K562 (cell line): ENCODE measurements around the gene VDR. TPM values are rescaled to one million over a fixed set of nuclear protein-coding genes. Genes with fewer than 3 reads are reported as not detected.

Experiments
- ARID3B ChIP-seq: fragments of 250-450 bp; sonication (Bioruptor Pico); IDR thresholded peaks from 2 replicates; pipeline ENCODE4 v1.4.0; 2020; ENCODE audit warnings: borderline replicate concordance
- CEBPZ ChIP-seq: fragments of 150-350 bp; IDR thresholded peaks from 2 replicates; pipeline ENCODE4 v1.6.1; 2014; ENCODE audit warnings: low read depth, mild to moderate bottlenecking, low read length, borderline replicate concordance
- E2F1 ChIP-seq: sonication (generic); formaldehyde crosslinking; IDR thresholded peaks from 2 replicates; pipeline ENCODE4 v1.8.1; 2023; ENCODE audit warnings: mild to moderate bottlenecking, missing genetic modification reagents, moderate library complexity
- FOXK2 ChIP-seq, 2 experiments: fragments of 450-650 bp; IDR thresholded peaks in 1 of 2; conservative IDR thresholded peaks in 1 of 2; 2 replicates each; pipeline ENCODE4 v1.6.1; 2016; ENCODE audit warnings: low read depth in 2 of 2, mild to moderate bottlenecking in 1 of 2
- GTF2A2 ChIP-seq: IDR thresholded peaks from 2 replicates; pipeline ENCODE4 v1.6.1; 2016; ENCODE audit warnings: mild to moderate bottlenecking, missing genetic modification characterization, missing compliant biosample characterization
- HDAC2 ChIP-seq: fragments of 450-650 bp; IDR thresholded peaks from 2 replicates; pipeline ENCODE4 v1.6.1; 2016; ENCODE audit warnings: mild to moderate bottlenecking
- HMGXB4 ChIP-seq: sonication (generic); formaldehyde crosslinking; IDR thresholded peaks from 2 replicates; pipeline ENCODE4 v1.8.1; 2023; ENCODE audit warnings: mild to moderate bottlenecking, missing genetic modification reagents
- ILK ChIP-seq: fragments of 450-650 bp; IDR thresholded peaks from 2 replicates; pipeline ENCODE4 v1.6.1; 2016; ENCODE audit warnings: missing genetic modification characterization, low read depth, mild to moderate bottlenecking, missing compliant biosample characterization, moderate library complexity, borderline replicate concordance
- NRF1 ChIP-seq, 2 experiments: fragments of 450-650 bp; IDR thresholded peaks in 1 of 2; conservative IDR thresholded peaks in 1 of 2; 2 replicates each; pipeline ENCODE4 v1.6.1; 2014; ENCODE audit warnings: mild to moderate bottlenecking in 2 of 2
- RBM25 ChIP-seq: fragments of 200-400 bp; formaldehyde crosslinking; IDR thresholded peaks from 2 replicates; pipeline ENCODE4 v1.6.1; 2018; ENCODE audit warnings: low read length, low read depth, moderate library complexity; ENCODE audit not compliant: severe bottlenecking
- SMAD4 ChIP-seq: fragments of 250-450 bp; sonication (Bioruptor Pico); conservative IDR thresholded peaks from 2 replicates; pipeline ENCODE4 v1.8.0; 2021; ENCODE audit warnings: inconsistent platforms, mild to moderate bottlenecking, moderate library complexity
- ZBTB34 ChIP-seq: fragments of 250-450 bp; sonication (Bioruptor Pico); IDR thresholded peaks from 2 replicates; pipeline ENCODE4 v1.8.0; 2021; ENCODE audit warnings: mild to moderate bottlenecking, moderate library complexity
- ZNF24 ChIP-seq: fragments of 450-650 bp; IDR thresholded peaks from 2 replicates; pipeline ENCODE4 v1.6.1; 2016
- ZNF408 ChIP-seq: fragments of 250-450 bp; sonication (Bioruptor Pico); IDR thresholded peaks from 2 replicates; pipeline ENCODE4 v1.4.0; 2020; ENCODE audit warnings: low read depth, mild to moderate bottlenecking, moderate library complexity
- ZNF445 ChIP-seq: fragments of 250-450 bp; sonication (Bioruptor Pico); IDR thresholded peaks from 2 replicates; pipeline ENCODE4 v1.4.0; 2020; ENCODE audit warnings: low read depth, mild to moderate bottlenecking, moderate library complexity
- polyA plus RNA-seq, 8 experiments: library from polyadenylated mRNA; depleted of rRNA in 4 of 8; stranded (reverse) in 5 of 8; unstranded in 3 of 8; fragments of >200 nt; fragmentation: Nextera tagmentation in 2 of 8; fragmentation: Illumina TruSeq in 1 of 8; extraction: Ambion mirVana in 2 of 8; extraction: Trizol in 1 of 8; gene quantifications; 2 replicates each; pipeline versions ENCODE4 v1.2.1 to v1.2.3, GENCODE V29; 2011 to 2014; ENCODE audit warnings: inconsistent platforms in 1 of 8, missing spikeins in 1 of 8
- total RNA-seq, 7 experiments: library from RNA; depleted of rRNA in 6 of 7; stranded (reverse); fragments of >200 nt in 6 of 7; fragmentation: Illumina TruSeq in 2 of 7; extraction: Trizol in 2 of 7; gene quantifications; 2 replicates each; pipeline versions ENCODE4 v1.2.1 to v1.2.3, GENCODE V29; 2011 to 2021; ENCODE audit warnings: low replicate concordance in 1 of 7

VDR gene
- total and polyA plus RNA-seq, 9 of the 15 experiments (the other 6 are each of a cell fraction or from before 2014, with no cell fraction given) = 0.61 to 4.8 (median 2.0) TPM

GRCh38 chr12:47850153-47851084, 54.4 kb downstream of the VDR start (continued):
- TF ChIP-seq HDAC2 (peak; percentile 38; the same call in 1 of the 2 replicates), ZNF445 (CRISPR knock-in tag) (no peak), ZNF24 (peak; percentile 86; the same call in 1 of the 2 replicates), SMAD4 (CRISPR knock-in tag) (peak; percentile 30; the same call in 1 of the 2 replicates), ILK (tag) (no peak), GTF2A2 (tag) (no peak), ZNF408 (CRISPR knock-in tag) (no peak), RBM25 (no peak), HMGXB4 (CRISPR knock-in tag) (no peak), CEBPZ (no peak), E2F1 (no peak), FOXK2 (conservative IDR thresholded peaks at IDR 0.05 in 1 of 2, IDR thresholded peaks at IDR 0.05 in 1 of 2; ENCODE audit: low read depth in 2 of 2) (peak; percentile 27 to 73; a peak in 2 of 4 replicates), ARID3B (CRISPR knock-in tag) (no peak), ZBTB34 (CRISPR knock-in tag) (no peak), NRF1 (conservative IDR thresholded peaks at IDR 0.05 in 1 of 2, IDR thresholded peaks at IDR 0.05 in 1 of 2) (no peak)
